HG03432 (cell line): Measurements from ENCODE around the gene DLX2.
A peak's percentile ranks its signal among the peaks of the same experiment; 100 is the strongest.

ENCODE experiments used
- ATAC-seq: cut with Tn5 transposase; IDR thresholded peaks from one replicate; pipeline ENCODE4 v1.9.1; 2021; ENCODE audit warnings: mild to moderate bottlenecking, moderate library complexity; ENCODE audit not compliant: unreplicated experiment

The DLX2 gene

GRCh38 chr2:172107690-172108586, 5.2 kb upstream of the DLX2 start:
- ATAC-seq: no peak

- ATAC-seq: no peak
Observed at GRCh38 chr2:172106108-172106961, 3.6 kb upstream of the DLX2 start.

- ATAC-seq: no peak
Observed at GRCh38 chr2:172105471-172106107, 2.9 kb upstream of the DLX2 start.

- no peak for ATAC-seq
Observed at GRCh38 chr2:172103471-172104272, 972 bp upstream of the DLX2 start.

GRCh38 chr2:172101821-172102390, 794 bp downstream of the DLX2 start:
- no peak for ATAC-seq

GRCh38 chr2:172100935-172101820, 1.5 kb downstream of the DLX2 start:
- ATAC-seq: no peak

GRCh38 chr2:172100080-172100934, 2.4 kb downstream of the DLX2 start:
- no peak for ATAC-seq

- no peak for ATAC-seq
Observed at GRCh38 chr2:172099472-172100079, 3.1 kb downstream of the DLX2 start.

GRCh38 chr2:172098650-172099471, 3.8 kb downstream of the DLX2 start:
- ATAC-seq: no peak

- no peak for ATAC-seq
Observed at GRCh38 chr2:172098287-172098649, 4.4 kb downstream of the DLX2 start.

GRCh38 chr2:172097557-172098131, 5.1 kb downstream of the DLX2 start:
- no peak for ATAC-seq

GRCh38 chr2:172096626-172097547, 5.8 kb downstream of the DLX2 start:
- no peak for ATAC-seq

GRCh38 chr2:172095905-172096625, 6.6 kb downstream of the DLX2 start:
- ATAC-seq: no peak

- peak; percentile 38 for ATAC-seq
Observed at GRCh38 chr2:172095146-172095904, 7.4 kb downstream of the DLX2 start.
